Sigmoid colon (tissue), 7 donors: ENCODE results near the gene ESR1. TPM values are rescaled to one million over a fixed set of nuclear protein-coding genes. Genes with fewer than 3 reads are reported as not detected.

Experiments used
- DNase-seq: peaks from one replicate; pipeline ENCODE4 v3.0.0-alpha.2; 2019
- H3K27ac ChIP-seq, 4 donors: fragments of 200-600 bp; sonication (generic); one replicate each; pipeline ENCODE4 v1.5.1; 2016 to 2019; ENCODE audit warnings: mild to moderate bottlenecking in 1 of 4
- H3K27me3 ChIP-seq, 3 donors: fragments of 200-600 bp; sonication (generic); one replicate each; pipeline ENCODE4 v1.5.1; 2019; ENCODE audit warnings: mild to moderate bottlenecking in 1 of 3
- H3K36me3 ChIP-seq, 4 donors: fragments of 200-600 bp; sonication (generic); one replicate each; pipeline ENCODE4 v1.5.1; 2016 to 2019
- H3K4me1 ChIP-seq, 4 donors: fragments of 200-600 bp; sonication (generic); one replicate each; pipeline ENCODE4 v1.5.1; 2017 to 2019
- H3K4me3 ChIP-seq, 4 donors: fragments of 200-600 bp; sonication (generic); one replicate each; pipeline ENCODE4 v1.5.1; 2017 to 2019; ENCODE audit warnings: mild to moderate bottlenecking in 2 of 4, moderate library complexity in 1 of 4
- H3K9me3 ChIP-seq, 4 donors: fragments of 200-600 bp in 3 of 4; sonication (generic) in 3 of 4; one replicate each; pipeline versions ENCODE4 v1.5.1 to v1.6.1; 2013 to 2019
- CTCF ChIP-seq, 4 experiments: fragments of 450-650 bp in 3 of 4; fragments of 200-600 bp in 1 of 4; IDR thresholded peaks; one replicate each; pipeline ENCODE4 v1.5.1; 2016 to 2019; ENCODE audit warnings: antibody characterized with exemption in 4 of 4, mild to moderate bottlenecking in 3 of 4, moderate library complexity in 2 of 4
- EP300 ChIP-seq, 4 donors: sonication (generic); formaldehyde crosslinking; IDR thresholded peaks; one replicate each; pipeline ENCODE4 v1.6.1; 2017; ENCODE audit warnings: antibody characterized with exemption in 4 of 4
- POLR2A ChIP-seq, 2 donors: fragments of 450-650 bp; IDR thresholded peaks; one replicate each; pipeline ENCODE4 v1.6.1; 2016; ENCODE audit warnings: antibody characterized with exemption in 2 of 2, mild to moderate bottlenecking in 2 of 2, moderate library complexity in 2 of 2
- POLR2AphosphoS5 ChIP-seq, 4 donors: sonication (generic); formaldehyde crosslinking; IDR thresholded peaks; one replicate each; pipeline ENCODE4 v1.6.1; 2017; ENCODE audit warnings: antibody characterized with exemption in 4 of 4
- WGBS, 2 donors: extraction: QIAGEN DNeasy Blood & Tissue Kit; methylation state at CpG; one replicate each; pipeline ENCODE4 v1.1.7; 2013; 5-methylcytosine and 5-hydroxymethylcytosine counted together
- intact Hi-C: fragments of 100-400 bp; cut with DNase I; formaldehyde crosslinking; loops from one replicate; pipeline ENCODE4 v1.15.1; 2023
- polyA plus RNA-seq, 3 donors: library from polyadenylated mRNA; stranded (reverse); fragments of 200-250 nt; gene quantifications; one replicate each; pipeline ENCODE4 v1.2.3, GENCODE V29; 2013
- total RNA-seq, 4 donors: library from RNA; depleted of rRNA; stranded (reverse); fragments of >200 nt; gene quantifications; one replicate each; pipeline ENCODE4 v1.1.0, GENCODE V29; 2016
- donor health status: healthy with polysubstance abuse.
- donor health status: Bipolar disorder and iron deficiency.
- donor health status: healthy.

Gene ESR1
- total and polyA plus RNA-seq, 7 donors = under 0.01 to 2.2 (median 0.91) TPM; not detected in 1

DNA sequence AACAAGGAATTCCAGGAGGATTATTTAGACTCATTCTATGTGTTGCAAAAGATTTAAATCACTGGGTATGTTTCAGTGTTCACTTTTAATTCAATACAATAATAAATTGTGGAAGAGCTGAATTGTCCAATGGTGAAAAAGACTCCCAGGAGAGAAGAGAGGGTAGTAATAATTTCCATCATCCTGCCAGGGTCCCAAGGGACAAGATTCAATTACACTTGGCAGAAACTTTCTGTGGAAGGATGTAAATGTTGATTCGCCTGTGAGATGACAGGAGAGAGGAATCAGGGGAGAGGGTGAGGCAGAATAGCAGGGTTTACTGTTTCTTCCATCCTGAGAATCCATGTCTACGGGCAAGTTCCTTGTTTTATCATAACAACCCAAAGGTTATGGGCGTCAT is 342.7 kb downstream of the ESR1 start:
- no peak for DNase-seq
- WGBS, 2 donors = 71 to 87% methylated on average over 3 of the region's 3 CpGs
- H3K36me3 ChIP-seq = peaks cover 13 to 92% (median 36%) of the 10 kb centered on the region in 4 donors
- H3K9me3 ChIP-seq = no peaks in the 10 kb centered on the region
- intact Hi-C loops = no loop called here
- no peak for TF ChIP-seq CTCF (IDR thresholded peaks at IDR 0.05)
- no peak for TF ChIP-seq POLR2A (IDR thresholded peaks at IDR 0.05)
- TF ChIP-seq POLR2AphosphoS5 (IDR thresholded peaks at IDR 0.05) = no peak
- no peak for TF ChIP-seq EP300 (IDR thresholded peaks at IDR 0.05)
- H3K27me3 ChIP-seq = no peaks in the 10 kb centered on the region
- peaks cover 0 to 17% (median 8%) of the 10 kb centered on the region in 4 donors for H3K4me1 ChIP-seq
- no peak overlapping the region for H3K4me3 ChIP-seq
- H3K27ac ChIP-seq = no peak overlapping the region

GRCh38 chr6:152151920-152152319 is 344.4 kb downstream of the ESR1 start:
- H3K4me1 ChIP-seq = peaks cover 0 to 7% (median 2%) of the 10 kb centered on the region in 4 donors
- WGBS, 2 donors = 75 to 90% methylated on average over 13 of the region's 13 CpGs
- H3K9me3 ChIP-seq = no peaks in the 10 kb centered on the region
- no peak overlapping the region for H3K27ac ChIP-seq
- H3K36me3 ChIP-seq = peaks cover 15 to 93% (median 36%) of the 10 kb centered on the region in 4 donors
- H3K27me3 ChIP-seq = no peaks in the 10 kb centered on the region
- DNase-seq = no peak
- no peak overlapping the region for H3K4me3 ChIP-seq
- intact Hi-C loops = no loop called here
- no peak for TF ChIP-seq EP300 (IDR thresholded peaks at IDR 0.05)
- TF ChIP-seq POLR2A (IDR thresholded peaks at IDR 0.05) = no peak
- no peak for TF ChIP-seq CTCF (IDR thresholded peaks at IDR 0.05)
- no peak for TF ChIP-seq POLR2AphosphoS5 (IDR thresholded peaks at IDR 0.05)

DNA sequence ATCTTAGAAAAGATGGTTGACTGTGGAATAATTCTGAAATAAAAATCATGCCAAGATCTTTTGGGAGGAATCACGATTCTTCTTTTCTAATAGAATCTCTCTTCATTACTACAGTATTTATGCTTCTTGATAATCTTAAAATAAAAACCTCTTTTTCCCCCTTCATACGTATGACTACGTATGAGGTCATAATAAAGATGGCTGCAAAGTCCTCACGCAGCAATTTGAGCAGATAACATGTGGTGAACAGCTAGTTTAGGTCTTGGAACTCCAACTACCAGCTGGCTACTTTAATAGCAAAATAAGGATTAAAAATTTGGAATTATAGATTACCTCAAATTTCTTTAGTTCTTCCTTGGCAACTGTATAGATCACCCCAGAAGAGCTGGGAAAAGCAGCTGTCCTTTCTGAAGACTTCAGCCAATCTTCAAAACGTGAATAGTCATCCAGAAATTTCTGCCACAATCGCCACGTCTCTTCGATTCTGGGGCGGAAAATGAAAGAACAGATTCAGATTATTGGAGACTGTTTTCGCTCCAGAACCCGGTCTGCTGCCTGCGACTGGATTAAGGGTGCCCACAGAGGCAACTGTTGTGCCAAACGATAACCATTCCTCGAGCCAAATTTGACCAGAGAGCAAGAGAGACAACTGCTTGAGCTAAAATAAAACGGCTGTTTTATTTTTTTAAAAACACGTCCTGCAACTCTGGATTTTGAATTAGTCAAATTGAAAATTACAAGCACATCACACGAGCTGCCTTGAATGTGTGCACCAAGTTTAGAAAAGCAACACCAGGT is 347.3 kb downstream of the ESR1 start:
- H3K4me3 ChIP-seq = no peak overlapping the region
- peaks cover 9 to 72% (median 21%) of the 10 kb centered on the region in 4 donors for H3K36me3 ChIP-seq
- intact Hi-C loops = no loop called here
- TF ChIP-seq POLR2AphosphoS5 (IDR thresholded peaks at IDR 0.05) = no peak
- no peak for TF ChIP-seq POLR2A (IDR thresholded peaks at IDR 0.05)
- no peak for TF ChIP-seq EP300 (IDR thresholded peaks at IDR 0.05)
- no peak for TF ChIP-seq CTCF (IDR thresholded peaks at IDR 0.05)
- no peaks in the 10 kb centered on the region for H3K27me3 ChIP-seq
- H3K9me3 ChIP-seq = no peaks in the 10 kb centered on the region
- no peak overlapping the region for H3K27ac ChIP-seq
- no peak for DNase-seq
- H3K4me1 ChIP-seq = no peaks in the 10 kb centered on the region
- 85 to 94% methylated on average over 17 of the region's 17 CpGs for WGBS, 2 donors

DNA sequence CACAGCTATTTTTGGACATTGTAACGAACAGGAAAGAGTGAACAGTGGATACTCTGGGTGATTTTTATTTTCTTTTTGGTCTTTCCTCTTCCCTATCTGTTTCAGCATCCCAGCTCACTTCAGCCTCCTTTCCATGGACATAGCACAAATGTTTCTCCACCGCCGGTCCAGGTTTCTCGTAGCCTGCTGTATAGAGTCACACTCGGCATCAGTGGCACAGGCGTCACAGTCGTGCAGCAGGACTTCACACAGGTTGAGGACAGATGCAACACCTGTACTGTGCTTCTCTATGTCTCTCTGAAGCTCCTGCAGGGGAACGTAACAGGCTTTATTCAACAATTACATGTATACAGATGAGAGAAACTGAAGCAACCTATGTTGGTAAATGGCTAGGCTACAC is 348.3 kb downstream of the ESR1 start:
- DNase-seq = no peak
- WGBS, 2 donors = 80 to 84% methylated on average over 8 of the region's 8 CpGs
- no peaks in the 10 kb centered on the region for H3K27me3 ChIP-seq
- no peaks in the 10 kb centered on the region for H3K4me1 ChIP-seq
- no peak overlapping the region for H3K4me3 ChIP-seq
- H3K27ac ChIP-seq = no peak overlapping the region
- H3K36me3 ChIP-seq = peaks cover 4 to 62% (median 15%) of the 10 kb centered on the region in 4 donors
- no peaks in the 10 kb centered on the region for H3K9me3 ChIP-seq
- intact Hi-C loops = no loop called here
- TF ChIP-seq CTCF (IDR thresholded peaks at IDR 0.05) = no peak
- no peak for TF ChIP-seq POLR2A (IDR thresholded peaks at IDR 0.05)
- no peak for TF ChIP-seq EP300 (IDR thresholded peaks at IDR 0.05)
- no peak for TF ChIP-seq POLR2AphosphoS5 (IDR thresholded peaks at IDR 0.05)
